Mesendoderm (in vitro differentiated cells): ENCODE measurements around the gene KRTAP5-5.

Experiments
- DNase-seq: peaks from one replicate; pipeline ENCODE4 v3.0.0; 2013
- H2AK5ac ChIP-seq: 2 replicates; pipeline ENCODE4 v1.6.1; 2013; ENCODE audit warnings: low read length, inconsistent platforms
- H2BK120ac ChIP-seq: 2 replicates; pipeline ENCODE4 v1.6.1; 2013; ENCODE audit warnings: low read depth, mild to moderate bottlenecking, low read length, moderate library complexity, mixed read lengths
- H2BK15ac ChIP-seq: replicated peaks from 2 replicates; pipeline ENCODE4 v1.6.1; 2013; ENCODE audit warnings: low read depth, mild to moderate bottlenecking, moderate library complexity
- H2BK5ac ChIP-seq: 2 replicates; pipeline ENCODE4 v1.6.1; 2013; ENCODE audit warnings: low read length, inconsistent platforms
- H3K18ac ChIP-seq: 2 replicates; pipeline ENCODE4 v1.6.1; 2013; ENCODE audit warnings: mild to moderate bottlenecking, low read length, mixed read lengths
- H3K23ac ChIP-seq: one replicate; pipeline ENCODE4 v1.6.1; 2013; ENCODE audit warnings: low read length
- H3K27ac ChIP-seq: 2 replicates; pipeline ENCODE4 v1.5.1; 2013; ENCODE audit warnings: low read depth, mild to moderate bottlenecking, inconsistent platforms, low read length, moderate library complexity
- H3K27me3 ChIP-seq: 2 replicates; pipeline ENCODE4 v1.6.1; 2013; ENCODE audit warnings: low read length, control low read depth, mild to moderate bottlenecking, inconsistent platforms; ENCODE audit not compliant: insufficient read depth, poor library complexity
- H3K36me3 ChIP-seq: 2 replicates; pipeline ENCODE4 v1.6.1; 2013; ENCODE audit warnings: low read length, inconsistent platforms; ENCODE audit not compliant: control insufficient read depth, insufficient read depth
- H3K4ac ChIP-seq: one replicate; pipeline ENCODE4 v1.6.1; 2013; ENCODE audit warnings: low read depth, mild to moderate bottlenecking, low read length, moderate library complexity
- H3K4me1 ChIP-seq: 2 replicates; pipeline ENCODE4 v1.6.1; 2013; ENCODE audit warnings: low read depth, low read length, inconsistent platforms; ENCODE audit not compliant: control insufficient read depth
- H3K4me2 ChIP-seq: 2 replicates; pipeline ENCODE4 v1.6.1; 2013; ENCODE audit warnings: low read length
- H3K4me3 ChIP-seq: 2 replicates; pipeline ENCODE4 v1.5.1; 2013; ENCODE audit warnings: mild to moderate bottlenecking, low read length
- H3K56ac ChIP-seq: one replicate; pipeline ENCODE4 v1.6.1; 2013; ENCODE audit warnings: low read length
- H3K79me1 ChIP-seq: 2 replicates; pipeline ENCODE4 v1.6.1; 2013; ENCODE audit warnings: low read length, inconsistent platforms
- H3K79me2 ChIP-seq: 2 replicates; pipeline ENCODE4 v1.6.1; 2013; ENCODE audit warnings: mild to moderate bottlenecking, low read length; ENCODE audit not compliant: control insufficient read depth, insufficient read depth
- H3K9ac ChIP-seq: 2 replicates; pipeline ENCODE4 v1.6.1; 2013; ENCODE audit warnings: low read length, inconsistent platforms
- H4K5ac ChIP-seq: one replicate; pipeline ENCODE4 v1.6.1; 2013; ENCODE audit warnings: low read length
- H4K8ac ChIP-seq: one replicate; pipeline ENCODE4 v1.6.1; 2013; ENCODE audit warnings: low read depth, mild to moderate bottlenecking, control low read depth, low read length, moderate library complexity
- WGBS: extraction: QIAGEN DNeasy Blood & Tissue Kit; methylation state at CpG from one replicate; pipeline ENCODE4 v1.1.7; 2013; ENCODE audit warnings: low lambda C conversion rate, missing lambda C conversion rate; ENCODE audit not compliant: insufficient coverage; ENCODE audit errors: extremely low coverage; 5-methylcytosine and 5-hydroxymethylcytosine counted together

KRTAP5-5 gene

GRCh38 chr11:1650918-1651262 lies 21.3 kb downstream of the KRTAP5-5 start:
- no peak overlapping the region for H2BK15ac ChIP-seq
- H2BK5ac ChIP-seq = no peak overlapping the region
- no peak overlapping the region for H3K18ac ChIP-seq
- no peaks in the 10 kb centered on the region for H3K79me2 ChIP-seq
- no peaks in the 10 kb centered on the region for H3K79me1 ChIP-seq
- H3K4me2 ChIP-seq = no peak overlapping the region
- H4K5ac ChIP-seq = no peak overlapping the region
- H3K27me3 ChIP-seq = no peaks in the 10 kb centered on the region
- no peak overlapping the region for H3K27ac ChIP-seq
- H3K9ac ChIP-seq = no peak overlapping the region
- DNase-seq = no peak
- no peak overlapping the region for H3K4ac ChIP-seq
- H3K36me3 ChIP-seq = no peaks in the 10 kb centered on the region
- no peaks in the 10 kb centered on the region for H3K4me1 ChIP-seq
- no peak overlapping the region for H4K8ac ChIP-seq
- no peak overlapping the region for H2BK120ac ChIP-seq
- H2AK5ac ChIP-seq = no peak overlapping the region
- no peak overlapping the region for H3K4me3 ChIP-seq
- no CpG with 5 or more reads among the region's 5 CpGs for WGBS
- H3K23ac ChIP-seq = no peak overlapping the region
- H3K56ac ChIP-seq = no peak overlapping the region

DNA sequence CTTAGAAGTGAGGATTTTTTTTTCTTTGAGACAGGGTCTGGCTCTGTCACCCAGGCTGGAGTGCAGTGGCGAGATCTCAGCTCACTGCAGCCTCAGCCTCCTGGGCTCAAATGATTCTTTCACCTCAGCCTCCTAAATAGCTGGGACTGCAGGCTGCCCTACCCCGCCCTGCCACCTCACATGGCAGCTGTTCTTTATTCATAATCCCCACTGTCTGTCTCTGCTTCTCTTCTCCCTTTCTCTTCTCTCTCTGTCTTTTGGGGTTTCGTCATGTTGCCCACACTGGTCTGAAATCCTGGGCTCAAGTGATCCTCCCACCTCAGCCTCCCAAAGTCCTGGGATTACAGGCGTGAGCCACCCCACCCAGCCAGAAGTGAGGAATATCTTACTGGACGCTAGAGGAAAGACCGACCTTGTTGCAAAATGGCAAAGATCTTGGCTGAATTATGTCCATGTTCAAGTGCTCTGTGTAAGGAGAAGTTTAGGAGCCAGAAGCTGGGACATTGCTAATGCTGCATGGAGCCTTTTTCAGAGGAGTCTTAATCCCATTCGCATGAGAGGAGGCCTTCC lies 21.9 kb downstream of the KRTAP5-5 start:
- H3K36me3 ChIP-seq = no peaks in the 10 kb centered on the region
- no peaks in the 10 kb centered on the region for H3K79me2 ChIP-seq
- no peak overlapping the region for H2AK5ac ChIP-seq
- H3K56ac ChIP-seq = no peak overlapping the region
- no peak overlapping the region for H2BK15ac ChIP-seq
- H3K4me1 ChIP-seq = no peaks in the 10 kb centered on the region
- no peak overlapping the region for H3K23ac ChIP-seq
- no peaks in the 10 kb centered on the region for H3K79me1 ChIP-seq
- H3K4me2 ChIP-seq = no peak overlapping the region
- H4K8ac ChIP-seq = no peak overlapping the region
- H3K27ac ChIP-seq = no peak overlapping the region
- H3K4ac ChIP-seq = no peak overlapping the region
- no CpG with 5 or more reads among the region's 7 CpGs for WGBS
- H3K9ac ChIP-seq = no peak overlapping the region
- no peak overlapping the region for H3K18ac ChIP-seq
- H2BK5ac ChIP-seq = no peak overlapping the region
- no peak overlapping the region for H2BK120ac ChIP-seq
- no peak overlapping the region for H3K4me3 ChIP-seq
- no peak for DNase-seq
- no peaks in the 10 kb centered on the region for H3K27me3 ChIP-seq
- H4K5ac ChIP-seq = no peak overlapping the region

DNA sequence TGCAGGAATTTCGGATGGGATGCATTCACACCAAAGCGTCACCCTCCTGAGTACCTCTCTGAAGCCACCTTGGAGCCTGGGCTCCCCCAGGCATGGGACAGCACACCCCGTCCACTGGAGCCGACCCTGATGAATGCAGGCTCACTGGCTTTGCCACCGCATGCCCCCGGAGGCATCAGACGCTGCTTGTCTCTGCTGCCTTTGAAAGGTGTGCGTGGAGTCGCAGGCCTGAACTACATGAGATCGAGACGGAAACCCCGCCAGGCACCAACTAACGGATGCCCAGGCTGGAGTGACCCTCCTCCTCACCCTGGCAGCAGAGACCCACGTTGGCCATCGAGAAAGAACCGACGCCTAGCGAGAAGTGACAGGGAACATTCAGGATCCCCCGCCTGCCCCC lies 22.5 kb downstream of the KRTAP5-5 start:
- Histone ChIP-seq H3K9ac (no peak overlapping the region), H3K27me3 (no peaks in the 10 kb centered on the region)
- WGBS = no CpG with 5 or more reads among the region's 19 CpGs

GRCh38 chr11:1652442-1652770 lies 22.8 kb downstream of the KRTAP5-5 start:
- Histone ChIP-seq H3K36me3 (no peaks in the 10 kb centered on the region), H2BK5ac (no peak overlapping the region), H3K27me3 (no peaks in the 10 kb centered on the region), H3K18ac (no peak overlapping the region), H2AK5ac (no peak overlapping the region), H3K79me1 (no peaks in the 10 kb centered on the region), H4K8ac (no peak overlapping the region), H3K4me1 (no peaks in the 10 kb centered on the region), H4K5ac (no peak overlapping the region), H2BK120ac (no peak overlapping the region), H3K27ac (no peak overlapping the region), H3K4me3 (no peak overlapping the region), H3K23ac (no peak overlapping the region), H3K56ac (no peak overlapping the region), H3K79me2 (no peaks in the 10 kb centered on the region), H2BK15ac (no peak overlapping the region), H3K4me2 (no peak overlapping the region), H3K4ac (no peak overlapping the region), H3K9ac (no peak overlapping the region)
- no CpG with 5 or more reads among the region's 20 CpGs for WGBS
- no peak for DNase-seq

More for the DNA sequence above, 22.5 kb downstream of the KRTAP5-5 start:
- Histone ChIP-seq H3K4me3 (no peak overlapping the region), H3K4me1 (no peaks in the 10 kb centered on the region), H2BK15ac (no peak overlapping the region), H3K79me2 (no peaks in the 10 kb centered on the region), H3K56ac (no peak overlapping the region), H2BK5ac (no peak overlapping the region), H3K18ac (no peak overlapping the region), H4K5ac (no peak overlapping the region), H3K79me1 (no peaks in the 10 kb centered on the region), H3K27ac (no peak overlapping the region), H3K23ac (no peak overlapping the region), H2BK120ac (no peak overlapping the region), H2AK5ac (no peak overlapping the region), H4K8ac (no peak overlapping the region), H3K4me2 (no peak overlapping the region), H3K4ac (no peak overlapping the region), H3K36me3 (no peaks in the 10 kb centered on the region)
- no peak for DNase-seq

GRCh38 chr11:1652771-1653540 lies 23.4 kb downstream of the KRTAP5-5 start:
- Histone ChIP-seq H2BK15ac (no peak overlapping the region), H3K27ac (no peak overlapping the region), H3K4me3 (peak overlapping the region; percentile 16), H2AK5ac (no peak overlapping the region), H3K56ac (peak overlapping the region; percentile 76), H2BK5ac (no peak overlapping the region), H3K23ac (peak overlapping the region; percentile 80), H3K18ac (no peak overlapping the region), H2BK120ac (no peak overlapping the region), H3K36me3 (no peaks in the 10 kb centered on the region), H3K27me3 (no peaks in the 10 kb centered on the region), H3K4me2 (peak overlapping the region; percentile 56), H4K8ac (no peak overlapping the region), H3K4ac (no peak overlapping the region), H3K79me1 (no peaks in the 10 kb centered on the region), H3K4me1 (no peaks in the 10 kb centered on the region), H4K5ac (no peak overlapping the region), H3K79me2 (no peaks in the 10 kb centered on the region), H3K9ac (peak overlapping the region; percentile 48)
- no CpG with 5 or more reads among the region's 34 CpGs for WGBS
- DNase-seq = peak; percentile 62
